Activated T-helper 9 cell treated with anti-CD3 and anti-CD28 coated beads, Interleukin-2, amount 50 U/mL, for 16 hours (primary cell): Measurements from ENCODE around the gene MTRF1L.
"Not testable (repeated sequence)": the region's sequence is repeated elsewhere in the genome, so short reads cannot be mapped to it uniquely, and the experiment has no call there.

Experiments
- DNase-seq: peaks from one replicate; pipeline ENCODE4 v3.0.0-alpha.2; 2020; ENCODE audit warnings: low read depth

The MTRF1L gene

GRCh38 chr6:152969688-152970418 lies 32.7 kb downstream of the MTRF1L start:
- DNase-seq = no peak

- not testable (repeated sequence) for DNase-seq
Observed at GRCh38 chr6:152966168-152966894, 36.2 kb downstream of the MTRF1L start.

- no peak for DNase-seq
Observed at GRCh38 chr6:152959333-152959732, 43.2 kb downstream of the MTRF1L start.

- no peak for DNase-seq
Observed at GRCh38 chr6:152957796-152958195, 44.7 kb downstream of the MTRF1L start.

GRCh38 chr6:152954443-152954842 lies 48.1 kb downstream of the MTRF1L start:
- DNase-seq = no peak

GRCh38 chr6:152952866-152953509 lies 49.5 kb downstream of the MTRF1L start:
- DNase-seq = no peak

GRCh38 chr6:152952045-152952444 lies 50.5 kb downstream of the MTRF1L start:
- DNase-seq = no peak

GRCh38 chr6:152950240-152950639 lies 52.3 kb downstream of the MTRF1L start:
- no peak for DNase-seq

GRCh38 chr6:152948150-152948768 lies 54.2 kb downstream of the MTRF1L start:
- DNase-seq = no peak

- DNase-seq = no peak
Observed at GRCh38 chr6:152946995-152947394, 55.5 kb downstream of the MTRF1L start.

- DNase-seq = no peak
Observed at GRCh38 chr6:152946484-152946883, 56.0 kb downstream of the MTRF1L start.

- no peak for DNase-seq
Observed at GRCh38 chr6:152943260-152943897, 59.1 kb downstream of the MTRF1L start.

GRCh38 chr6:152942319-152942869 lies 60.1 kb downstream of the MTRF1L start:
- DNase-seq = no peak

GRCh38 chr6:152941746-152942145 lies 60.8 kb downstream of the MTRF1L start:
- no peak for DNase-seq
